ENCODE data around the gene ETFA.

ETFA gene

DNA sequence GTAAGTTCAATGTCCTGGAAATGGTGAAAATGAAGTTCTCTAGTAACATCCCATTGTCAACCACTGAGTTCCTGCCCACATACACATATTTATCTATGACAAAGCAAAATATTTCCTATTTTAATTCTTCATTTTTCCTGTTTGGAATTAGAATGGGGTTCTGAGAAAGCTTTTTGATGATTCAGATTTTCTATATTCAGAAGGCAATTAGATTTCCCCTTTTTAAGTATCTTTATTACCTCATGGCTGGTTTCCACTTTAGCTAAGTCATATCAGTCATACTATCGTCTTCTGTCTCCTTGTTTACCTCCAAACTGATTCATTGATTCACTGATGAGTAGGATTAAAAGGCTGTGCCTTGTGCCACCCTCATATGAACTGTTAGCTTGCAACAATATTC lies 17.9 kb downstream of the ETFA start:
- H3K4me3 ChIP-seq (ENCODE audit: low read depth, low read length) = no peak overlapping the region
- DNase-seq (ENCODE audit: low read depth, low spot score) = no peak
- TF ChIP-seq CTCF (IDR thresholded peaks at IDR 0.05; ENCODE audit: low read depth, low read length) = no peak
- in situ Hi-C loops (cut with HindIII; ENCODE audit: low sequenced_read_pairs) = no loop called here

GRCh38 chr15:76289582-76289981 lies 21.7 kb downstream of the ETFA start:
- H3K4me3 ChIP-seq (ENCODE audit: low read depth, low read length) = no peak overlapping the region
- TF ChIP-seq CTCF (IDR thresholded peaks at IDR 0.05; ENCODE audit: low read depth, low read length) = no peak
- DNase-seq (ENCODE audit: low read depth, low spot score) = no peak
- in situ Hi-C loops (cut with HindIII; ENCODE audit: low sequenced_read_pairs) = no loop called here

DNA sequence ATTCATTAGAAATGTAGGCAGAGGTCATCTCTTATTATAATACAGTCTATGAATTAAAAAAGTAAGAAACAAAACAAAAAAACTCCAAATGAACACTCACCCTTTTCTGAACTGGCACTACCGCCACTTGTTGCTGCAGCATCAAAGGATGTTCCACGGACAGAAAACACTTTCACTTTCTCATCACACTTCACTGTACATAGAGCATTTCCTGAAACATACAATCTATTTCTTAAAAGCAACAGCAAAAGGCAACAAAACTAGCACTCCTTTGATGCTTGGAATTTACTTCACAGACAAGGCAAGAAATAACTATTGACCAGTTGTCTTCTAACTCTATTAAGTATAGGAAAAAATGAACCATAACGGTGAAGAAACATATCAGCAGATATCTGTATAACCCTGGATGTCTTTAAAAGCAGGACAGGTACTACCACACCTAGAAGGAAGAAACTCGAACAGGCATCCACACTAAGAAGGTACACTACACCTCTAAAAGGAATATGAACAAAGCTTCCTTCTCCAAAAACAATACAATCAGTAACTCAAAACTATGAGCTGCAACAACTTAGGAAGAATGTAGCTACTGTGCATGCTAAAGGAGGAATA lies 24.9 kb downstream of the ETFA start:
- no peak for TF ChIP-seq CTCF (IDR thresholded peaks at IDR 0.05; ENCODE audit: low read depth, low read length)
- no peak for DNase-seq (ENCODE audit: low read depth, low spot score)
- H3K4me3 ChIP-seq (ENCODE audit: low read depth, low read length) = no peak overlapping the region
- in situ Hi-C loops (cut with HindIII; ENCODE audit: low sequenced_read_pairs) = no loop called here

DNA sequence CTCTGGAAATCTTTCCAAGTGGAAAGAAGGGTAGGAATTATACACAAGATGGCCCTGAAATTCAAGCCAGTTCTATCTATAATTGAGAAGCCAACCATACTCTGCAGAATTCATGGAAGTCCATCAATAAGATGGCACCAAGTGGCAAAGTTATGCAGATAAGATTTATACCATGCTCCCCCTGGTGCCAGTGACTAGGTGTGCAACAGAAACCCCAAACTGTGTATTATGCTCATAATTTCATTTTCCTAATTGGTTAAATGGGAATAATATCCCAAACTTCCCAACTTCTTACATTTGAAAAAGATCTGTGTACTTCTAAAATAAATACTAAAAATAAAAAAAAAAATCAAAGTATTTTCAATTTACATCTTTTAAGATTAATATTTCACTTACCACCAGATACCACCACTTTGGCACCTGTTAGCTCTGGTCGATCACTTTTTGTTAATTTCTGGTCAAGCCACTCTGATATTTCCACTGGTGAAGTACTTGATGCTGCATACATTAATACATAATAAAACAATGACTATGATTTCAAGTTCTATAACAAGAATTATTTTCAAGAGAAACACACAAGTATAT lies 25.9 kb downstream of the ETFA start:
- no peak for DNase-seq (ENCODE audit: low read depth, low spot score)
- TF ChIP-seq CTCF (IDR thresholded peaks at IDR 0.05; ENCODE audit: low read depth, low read length) = peak; percentile 55
- in situ Hi-C loops (cut with HindIII; ENCODE audit: low sequenced_read_pairs) = no loop called here
- H3K4me3 ChIP-seq (ENCODE audit: low read depth, low read length) = no peak overlapping the region

DNA sequence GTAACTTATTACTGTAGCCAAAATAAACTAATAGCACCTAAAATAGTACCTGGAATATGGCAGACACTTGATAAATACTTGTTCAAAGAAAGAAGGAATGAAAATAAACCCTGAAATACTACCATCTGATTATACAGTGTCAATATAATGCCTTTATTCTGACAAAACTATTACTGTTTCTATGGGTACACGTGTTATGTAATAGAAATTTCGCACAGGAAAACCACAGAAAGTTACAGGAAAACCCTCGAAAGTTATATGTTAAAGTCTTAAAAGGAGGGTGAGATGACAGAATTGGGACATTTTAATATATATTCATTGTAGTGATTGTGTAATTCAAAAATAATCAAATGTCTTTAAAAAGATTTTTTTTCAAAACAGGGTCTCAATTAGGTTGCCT lies 28.8 kb downstream of the ETFA start:
- H3K4me3 ChIP-seq (ENCODE audit: low read depth, low read length) = no peak overlapping the region
- no peak for TF ChIP-seq CTCF (IDR thresholded peaks at IDR 0.05; ENCODE audit: low read depth, low read length)
- DNase-seq (ENCODE audit: low read depth, low spot score) = no peak
- in situ Hi-C loops (cut with HindIII; ENCODE audit: low sequenced_read_pairs) = no loop called here

GRCh38 chr15:76278651-76279050 lies 32.6 kb downstream of the ETFA start:
- no peak for DNase-seq (ENCODE audit: low read depth, low spot score)
- no peak overlapping the region for H3K4me3 ChIP-seq (ENCODE audit: low read depth, low read length)
- in situ Hi-C loops (cut with HindIII; ENCODE audit: low sequenced_read_pairs) = no loop called here
- no peak for TF ChIP-seq CTCF (IDR thresholded peaks at IDR 0.05; ENCODE audit: low read depth, low read length)

All from astrocyte of the spinal cord (primary cell).